Right ventricle myocardium inferior (tissue), 1 donor: ENCODE data around the gene GUCY2C. TPM values are rescaled to one million over a fixed set of nuclear protein-coding genes. Genes with fewer than 3 reads are reported as not detected.
"Not testable (repeated sequence)": the region's sequence is repeated elsewhere in the genome, so short reads cannot be mapped to it uniquely, and the experiment has no call there.

Experiments
- ATAC-seq: fragments of 200-7000 bp; cut with Tn5 transposase; one replicate; pipeline ENCODE4 v1.9.1; 2020; ENCODE audit warnings: mild to moderate bottlenecking, moderate library complexity
- DNase-seq: peaks from one replicate; pipeline ENCODE4 v3.0.0; 2021; ENCODE audit errors: missing footprints
- intact Hi-C: fragments of 100-400 bp; cut with DNase I; formaldehyde crosslinking; loops from one replicate; pipeline ENCODE4 v1.11.0; 2022
- total RNA-seq: library from RNA; stranded (reverse); fragmentation: NEBNext Ultra II Directional; extraction: Animal tissue kit (Norgen Biotek cat#: 25700); gene quantifications from one replicate; pipeline ENCODE4 v1.2.1, GENCODE V29; 2021
- donor health status: DM: no; HTN: yes; CAD: no; lungs with severe emphysema.

The GUCY2C gene
- total RNA-seq, 1 donor from 2014 or later = not detected

- ATAC-seq = peak; percentile 92
- DNase-seq = no peak
- intact Hi-C loops = no loop called here
Measured at GRCh38 chr12:14691560-14691959, 4.8 kb downstream of the GUCY2C start.

DNA sequence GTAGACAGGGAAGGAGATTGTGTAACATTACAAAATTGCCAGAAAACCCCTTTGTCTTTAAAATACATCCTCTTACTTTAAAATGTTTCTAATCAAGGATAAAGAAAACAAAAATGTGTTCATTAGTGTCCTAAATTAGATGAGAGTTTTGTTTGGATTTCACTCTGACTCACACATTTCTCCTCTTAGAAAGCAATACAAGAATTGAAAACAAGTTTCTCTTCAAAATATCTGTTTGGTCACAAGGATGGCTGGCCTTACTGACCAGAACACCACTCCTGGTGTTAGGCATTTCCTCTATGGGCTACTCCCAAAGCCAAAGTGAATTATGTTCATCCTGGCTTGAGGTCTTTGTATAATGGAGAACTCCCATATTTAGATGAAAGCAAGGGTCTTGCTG lies 6.4 kb downstream of the GUCY2C start:
- ATAC-seq (no peak), DNase-seq (no peak)
- intact Hi-C loops = no loop called here

- DNase-seq (no peak), ATAC-seq (no peak)
- intact Hi-C loops = no loop called here
Measured at GRCh38 chr12:14689144-14689543, 7.3 kb downstream of the GUCY2C start.

GRCh38 chr12:14682231-14682630 lies 14.2 kb downstream of the GUCY2C start:
- intact Hi-C loops, DNase-seq, ATAC-seq: not testable (repeated sequence)

DNA sequence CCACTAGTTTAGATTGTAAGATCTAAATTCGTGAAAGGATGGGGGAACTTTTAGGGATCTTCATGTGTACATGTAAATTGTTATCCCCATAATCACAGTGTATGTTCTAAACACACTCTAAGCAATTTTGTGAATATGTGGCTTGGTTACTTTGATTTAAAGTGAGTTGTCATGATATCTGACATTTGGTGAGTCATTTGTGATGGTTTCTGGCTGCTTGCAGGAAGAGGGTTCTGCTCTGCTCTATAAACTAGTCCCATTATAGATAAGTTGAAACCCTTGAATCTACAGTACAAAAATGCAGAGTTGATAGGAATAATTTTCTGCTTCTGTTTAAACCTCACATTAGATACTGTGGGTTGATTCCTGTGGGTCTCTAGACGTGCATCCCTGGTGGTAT lies 14.8 kb downstream of the GUCY2C start:
- intact Hi-C loops = no loop called here
- ATAC-seq (no peak), DNase-seq (no peak)

DNA sequence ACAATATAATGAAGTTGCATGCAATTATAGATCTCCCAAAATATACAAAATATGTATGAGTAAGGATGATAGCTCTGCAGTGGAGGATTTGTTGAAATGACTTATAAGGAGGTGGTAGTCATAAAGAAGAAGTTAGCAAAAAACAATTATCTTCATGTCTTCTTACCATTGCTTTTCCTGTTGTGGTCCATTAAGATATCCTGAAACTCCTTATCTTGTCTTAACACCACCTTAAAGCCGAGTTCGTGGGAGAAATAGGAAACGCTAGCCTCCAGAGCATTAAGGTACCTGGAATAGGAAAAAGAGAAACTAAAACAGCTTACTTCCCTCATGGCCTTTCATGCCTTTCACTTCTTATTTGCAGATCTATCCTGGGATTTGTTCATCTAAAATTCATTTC lies 15.2 kb downstream of the GUCY2C start:
- intact Hi-C loops = no loop called here
- DNase-seq (no peak), ATAC-seq (no peak)

- intact Hi-C loops = no loop called here
- DNase-seq (no peak), ATAC-seq (no peak)
Measured at GRCh38 chr12:14678547-14679150, 17.8 kb downstream of the GUCY2C start.

GRCh38 chr12:14668591-14668990 lies 27.8 kb downstream of the GUCY2C start:
- ATAC-seq = no peak
- no peak for DNase-seq
- intact Hi-C loops = no loop called here

GRCh38 chr12:14665354-14666348 lies 30.7 kb downstream of the GUCY2C start:
- ATAC-seq (no peak), DNase-seq (no peak)
- intact Hi-C loops = no loop called here

DNA sequence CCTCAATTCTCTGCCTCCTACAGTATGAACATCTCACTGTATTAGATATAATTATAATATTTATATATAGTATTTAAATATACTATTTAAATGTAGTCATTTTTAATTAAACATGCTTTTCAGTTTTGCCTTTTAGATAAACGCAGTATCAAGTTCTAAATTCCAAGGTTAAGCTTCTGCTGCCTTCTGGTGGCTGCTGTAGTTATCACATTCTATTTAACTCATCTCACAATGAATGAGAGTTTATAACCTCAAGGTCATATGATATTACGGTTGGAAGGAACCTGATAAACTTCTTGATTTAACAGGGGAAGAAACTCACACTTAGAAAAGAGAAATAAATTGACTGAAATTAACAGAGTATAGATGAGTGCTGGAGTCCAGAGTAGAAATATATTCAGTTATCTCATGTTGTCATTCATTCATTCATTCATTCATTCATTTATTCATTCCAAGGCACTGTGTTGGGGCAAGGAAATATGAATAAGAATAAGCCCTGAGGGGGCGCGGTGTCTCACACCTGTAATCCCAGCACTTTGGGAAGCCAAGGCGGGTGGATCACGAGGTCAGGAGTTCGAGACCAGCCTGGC lies 31.9 kb downstream of the GUCY2C start:
- no peak for DNase-seq
- intact Hi-C loops = loop anchor here (1.0 to 5.0 kb wide), 2 partner anchors 34 to 427 kb away; no protein-coding TSS in a partner anchor
- ATAC-seq = no peak

DNA sequence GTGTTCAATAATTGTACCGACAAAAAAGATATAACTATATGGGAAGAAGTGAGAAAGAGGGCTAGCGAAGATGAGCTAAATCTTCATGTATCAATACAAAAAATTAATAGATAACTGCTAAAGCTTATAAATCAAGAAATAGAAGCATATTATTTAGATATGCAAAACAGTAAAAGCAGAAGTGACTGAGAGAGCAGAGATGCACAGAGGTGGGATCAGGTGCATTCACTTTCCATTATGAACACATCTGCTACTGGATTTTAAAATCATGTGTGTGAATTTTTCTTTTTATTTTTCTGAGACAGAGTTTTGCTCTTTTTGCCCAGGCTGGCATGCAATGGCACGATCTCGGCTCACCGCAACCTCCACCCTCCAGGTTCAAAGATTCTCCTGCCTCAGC lies 33.4 kb downstream of the GUCY2C start:
- no peak for DNase-seq
- intact Hi-C loops = loop anchor here (5.0 kb wide), 1 partner anchor 426 kb away; no protein-coding TSS in a partner anchor
- no peak for ATAC-seq

- DNase-seq (no peak), ATAC-seq (no peak)
- intact Hi-C loops = no loop called here
Measured at GRCh38 chr12:14656846-14657245, 39.6 kb downstream of the GUCY2C start.

DNA sequence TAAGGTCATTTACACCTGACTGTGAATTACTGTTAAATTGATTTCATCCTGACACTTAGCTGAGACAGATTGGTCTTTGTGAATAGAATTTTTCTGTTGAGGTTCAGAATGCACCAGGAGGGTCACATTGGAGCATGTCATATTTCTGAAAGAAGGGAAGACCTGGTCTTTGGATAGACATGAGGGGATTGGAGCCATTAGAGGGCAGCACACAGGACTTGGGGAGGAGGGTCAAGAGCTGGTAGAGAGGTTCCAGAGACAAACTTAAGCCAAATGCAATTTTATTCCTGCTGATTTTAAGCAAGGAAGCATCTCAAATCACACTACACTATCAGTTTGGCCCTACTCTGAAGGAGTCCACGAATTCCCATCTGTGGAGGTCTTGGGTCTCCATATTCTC lies 41.1 kb downstream of the GUCY2C start:
- ATAC-seq (no peak), DNase-seq (no peak)
- intact Hi-C loops = no loop called here

- intact Hi-C loops = no loop called here
- DNase-seq = no peak
- no peak for ATAC-seq
Measured at GRCh38 chr12:14654842-14655241, 41.6 kb downstream of the GUCY2C start.

GRCh38 chr12:14654416-14654815 lies 42.0 kb downstream of the GUCY2C start:
- intact Hi-C loops = no loop called here
- DNase-seq (no peak), ATAC-seq (no peak)

DNA sequence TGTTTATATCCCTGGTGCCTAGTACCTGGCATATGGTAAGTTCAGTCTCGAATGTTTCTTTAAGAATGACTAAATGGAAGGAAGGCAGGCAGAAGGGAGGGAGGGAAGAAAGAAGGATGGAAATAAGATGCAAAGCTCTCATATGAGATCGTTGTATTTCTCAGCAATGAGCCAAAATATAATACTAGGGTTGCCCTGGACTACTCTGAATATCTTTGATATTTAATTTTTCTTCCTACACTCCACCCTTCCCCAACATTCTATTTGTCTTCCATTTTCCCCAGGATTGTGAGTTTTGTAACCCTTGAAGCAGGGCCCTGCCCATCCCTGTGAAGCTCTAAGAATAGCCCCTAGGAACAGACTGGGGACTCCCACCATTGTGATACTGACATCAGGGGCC lies 43.9 kb downstream of the GUCY2C start:
- intact Hi-C loops = no loop called here
- no peak for DNase-seq
- ATAC-seq = no peak

- ATAC-seq (no peak), DNase-seq (no peak)
- intact Hi-C loops = no loop called here
Measured at GRCh38 chr12:14651371-14651770, 45.0 kb downstream of the GUCY2C start.

- DNase-seq = no peak
- intact Hi-C loops = no loop called here
- ATAC-seq = peak; percentile 75
Measured at GRCh38 chr12:14650789-14651188, 45.6 kb downstream of the GUCY2C start.

GRCh38 chr12:14647028-14647750 lies 49.2 kb downstream of the GUCY2C start:
- DNase-seq = no peak
- intact Hi-C loops = no loop called here

More at GRCh38 chr12:14647028-14647750, 49.2 kb downstream of the GUCY2C start:
- ATAC-seq = no peak
